Measurements from ENCODE around the gene GIPC1.

Gene GIPC1

DNA sequence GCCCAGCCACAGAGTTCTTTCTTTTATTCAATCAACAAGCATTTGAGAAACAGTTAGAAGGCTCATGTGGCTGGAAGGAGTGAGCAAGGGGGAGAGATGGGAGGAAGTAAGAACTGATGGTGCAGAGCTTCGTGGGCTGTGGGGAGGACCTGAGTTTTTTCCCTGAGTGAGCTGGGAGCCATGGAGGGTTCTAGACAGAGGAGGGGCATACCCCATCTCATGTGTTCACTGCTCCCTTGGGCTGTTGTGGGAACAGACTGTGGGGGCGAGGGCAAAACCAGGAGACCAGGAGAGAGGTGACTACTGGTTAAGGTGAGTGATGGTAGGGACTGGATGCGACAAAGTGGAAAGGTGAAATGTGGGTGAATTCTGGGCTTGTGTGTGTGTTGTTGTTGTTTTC, 65.2 kb downstream of the GIPC1 start:
- Histone ChIP-seq H3K36me3 (ENCODE audit: control insufficient read depth, insufficient read depth, low read length) (no peaks in the 10 kb centered on the region), H3K27ac (ENCODE audit: low read depth, low read length) (no peak overlapping the region), H3K4me3 (ENCODE audit: low read length) (no peak overlapping the region)

DNA sequence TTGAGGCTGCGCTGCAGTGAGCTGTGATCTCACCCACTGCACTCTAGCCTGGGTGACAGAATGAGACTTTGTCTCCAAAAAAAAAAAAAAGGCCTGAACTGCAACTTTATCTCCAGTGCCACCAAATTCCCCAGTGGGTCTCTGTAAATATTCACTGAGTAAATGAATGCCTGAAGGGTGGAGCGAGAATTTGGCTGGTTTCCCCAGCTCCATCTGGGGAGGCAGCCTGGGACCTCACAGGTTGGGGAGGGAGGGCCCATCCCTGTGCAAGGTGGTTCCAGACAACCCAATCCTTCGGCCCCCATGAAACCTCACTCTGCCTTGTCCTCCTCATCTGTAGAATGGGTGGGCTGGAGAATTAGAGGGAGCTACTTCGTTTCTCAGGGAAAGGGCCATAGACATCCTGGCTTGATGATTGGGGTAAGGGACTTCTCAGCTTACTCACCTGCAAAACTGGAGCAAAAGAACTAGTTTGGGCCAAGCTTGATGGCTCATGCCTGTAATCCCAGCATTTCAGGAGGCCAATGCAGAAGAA, 67.0 kb downstream of the GIPC1 start:
- H3K27me3 ChIP-seq (ENCODE audit: control insufficient read depth, insufficient read depth, low read length), result no peaks in the 10 kb centered on the region
- no peak overlapping the region for H3K27ac ChIP-seq (ENCODE audit: low read depth, low read length)
- H3K4me3 ChIP-seq (ENCODE audit: low read length), result no peak overlapping the region
- H3K9ac ChIP-seq (ENCODE audit: low read length), result no peak overlapping the region
- no peaks in the 10 kb centered on the region for H3K36me3 ChIP-seq (ENCODE audit: control insufficient read depth, insufficient read depth, low read length)
- H3K4me1 ChIP-seq (ENCODE audit: control insufficient read depth, insufficient read depth, low read length), result peaks cover 6% of the 10 kb centered on the region

More for the DNA sequence above, 65.2 kb downstream of the GIPC1 start:
- H3K4me1 ChIP-seq (ENCODE audit: control insufficient read depth, insufficient read depth, low read length), result peaks cover 13% of the 10 kb centered on the region
- no peaks in the 10 kb centered on the region for H3K27me3 ChIP-seq (ENCODE audit: control insufficient read depth, insufficient read depth, low read length)
- no peak overlapping the region for H3K9ac ChIP-seq (ENCODE audit: low read length)

All from rectal smooth muscle tissue (tissue), 1 donor.